ENCODE measurements around the gene FAM204A.

The FAM204A gene

GRCh38 chr10:118251791-118252190 lies 90.3 kb downstream of the FAM204A start:
- DNase-seq (ENCODE audit: low read depth in 1 of 2, low spot score in 1 of 2), result no peak

DNA sequence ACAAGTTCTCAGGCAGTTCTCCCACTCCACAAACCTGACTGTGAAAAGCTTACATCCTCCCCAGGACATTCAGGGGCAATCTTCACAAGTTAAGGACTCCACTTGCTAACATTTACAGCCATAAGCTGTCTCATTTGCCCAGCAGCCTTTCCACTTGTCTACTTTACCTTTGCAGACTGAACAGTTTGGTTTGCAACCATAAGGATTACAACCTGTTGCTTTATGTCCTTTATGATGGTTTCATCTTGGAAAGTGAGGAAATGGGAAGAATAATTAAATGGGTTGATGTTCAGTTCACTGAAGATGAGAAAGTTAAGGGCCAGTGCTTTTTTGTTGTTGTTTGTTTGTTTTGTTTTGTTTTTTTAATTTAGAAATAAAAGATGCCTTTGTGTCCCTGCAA lies 92.4 kb downstream of the FAM204A start:
- no peak for DNase-seq (ENCODE audit: low read depth in 1 of 2, low spot score in 1 of 2)
